ENCODE data around the gene LGALS12. TPM values are rescaled to one million over a fixed set of nuclear protein-coding genes. Genes with fewer than 3 reads are reported as not detected.

The LGALS12 gene
- total RNA-seq, 1 experiment from 2014 or later, result 0.07 TPM

DNA sequence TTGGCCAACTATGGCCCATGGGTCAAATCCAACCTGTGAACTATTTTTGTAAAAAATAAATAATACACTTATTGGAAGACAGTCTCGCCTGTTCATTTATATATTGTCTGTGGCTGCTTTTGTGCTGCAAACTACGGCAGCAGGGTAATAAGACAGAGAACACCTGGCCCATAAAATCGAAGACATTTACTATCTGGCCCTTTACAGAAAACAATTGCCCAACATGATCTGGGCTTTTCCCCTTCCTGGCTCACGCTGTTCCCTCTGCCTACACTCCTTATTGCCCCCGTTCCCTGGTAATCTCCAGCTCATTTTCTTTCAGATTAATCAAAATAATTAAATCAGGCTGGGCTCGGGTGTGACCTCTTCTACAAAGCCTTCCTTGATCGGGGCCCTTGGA, 51.7 kb downstream of the LGALS12 start:
- Histone ChIP-seq H3K4me2 (ENCODE audit: low read length) (no peak overlapping the region), H3K27me3 (ENCODE audit: low read length) (no peaks in the 10 kb centered on the region), H2AFZ (ENCODE audit: low read length) (no peak overlapping the region), H3K27ac (ENCODE audit: low read length) (no peak overlapping the region), H3F3A (ENCODE audit: low read length, unreplicated experiment) (no peaks in the 10 kb centered on the region), H3K9ac (ENCODE audit: low read length) (no peak overlapping the region), H3K36me3 (ENCODE audit: low read depth, low read length) (no peaks in the 10 kb centered on the region), H4K20me1 (ENCODE audit: low read length) (no peaks in the 10 kb centered on the region), H3K4me3 (ENCODE audit: low read length) (no peak overlapping the region), H3K9me3 (ENCODE audit: low read length) (no peaks in the 10 kb centered on the region), H3K4me1 (ENCODE audit: insufficient read depth, low read length) (peaks cover 38% of the 10 kb centered on the region), H3K79me2 (ENCODE audit: low read length) (no peaks in the 10 kb centered on the region), H3K9me2 (replicated peaks; ENCODE audit: low read length) (no peaks in the 10 kb centered on the region)
- DNase-seq (no peak), ATAC-seq (no peak)
- intact Hi-C loops (cut with micrococcal nuclease), result no loop called here
- CTCF ChIA-PET, result no interaction called here
- no peak for TF ChIP-seq EZH2phosphoT487 (IDR thresholded peaks at IDR 0.05; ENCODE audit: borderline replicate concordance, low read length)
- no peak for TF ChIP-seq CTCF (conservative IDR thresholded peaks at IDR 0.05; ENCODE audit: low read depth, low read length)
- no peak for TF ChIP-seq EZH2 (IDR thresholded peaks at IDR 0.05; ENCODE audit: low read length, unreplicated experiment)
- POLR2A ChIA-PET (ENCODE audit: unreplicated experiment), result no interaction called here
- no TSS peak for BruUV-seq (replicated peaks)

DNA sequence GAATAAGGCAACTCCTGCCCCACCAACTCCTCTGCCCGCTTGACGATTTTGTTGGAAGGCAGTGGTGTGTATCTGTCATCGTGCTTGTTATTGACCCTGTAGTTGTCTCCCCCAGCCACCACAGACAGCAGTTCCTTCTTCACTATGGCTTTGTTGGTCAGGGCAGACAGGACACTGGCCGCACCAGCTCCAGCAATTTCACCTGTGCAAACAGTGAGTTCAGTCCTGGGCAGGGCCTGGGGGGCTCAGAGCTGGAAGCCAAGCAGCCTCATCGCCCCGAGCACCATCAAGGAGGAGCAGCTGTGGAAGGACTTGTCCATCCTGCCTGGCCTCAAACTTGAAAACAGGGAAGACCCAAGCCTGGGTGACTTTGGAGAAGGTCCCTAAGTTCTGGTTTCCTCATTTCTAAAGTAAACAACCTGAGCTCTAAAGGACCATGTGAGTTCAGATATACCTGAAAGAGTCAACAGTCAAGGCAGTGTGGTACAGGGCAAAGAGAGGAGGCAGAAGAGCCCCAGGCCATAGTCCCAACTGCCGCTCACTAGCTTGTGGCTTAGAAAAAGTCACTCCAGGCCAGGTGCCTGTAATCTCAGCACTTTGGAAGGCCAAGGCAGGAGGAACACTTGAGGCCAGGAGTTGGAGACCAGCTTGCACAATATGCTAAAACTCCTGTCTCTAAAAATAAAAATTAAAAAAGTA, 52.7 kb downstream of the LGALS12 start:
- no peak for TF ChIP-seq CTCF (conservative IDR thresholded peaks at IDR 0.05; ENCODE audit: low read depth, low read length)
- no peak for TF ChIP-seq EZH2 (IDR thresholded peaks at IDR 0.05; ENCODE audit: low read length, unreplicated experiment)
- TF ChIP-seq EZH2phosphoT487 (IDR thresholded peaks at IDR 0.05; ENCODE audit: borderline replicate concordance, low read length), result no peak
- no TSS peak for BruUV-seq (replicated peaks)
- Histone ChIP-seq H4K20me1 (ENCODE audit: low read length) (no peaks in the 10 kb centered on the region), H3K36me3 (ENCODE audit: low read depth, low read length) (no peaks in the 10 kb centered on the region), H3K9me3 (ENCODE audit: low read length) (no peaks in the 10 kb centered on the region), H3K4me2 (ENCODE audit: low read length) (no peak overlapping the region), H3K4me3 (ENCODE audit: low read length) (no peak overlapping the region), H3F3A (ENCODE audit: low read length, unreplicated experiment) (no peaks in the 10 kb centered on the region), H3K27ac (ENCODE audit: low read length) (no peak overlapping the region), H2AFZ (ENCODE audit: low read length) (no peak overlapping the region), H3K9ac (ENCODE audit: low read length) (no peak overlapping the region), H3K27me3 (ENCODE audit: low read length) (no peaks in the 10 kb centered on the region), H3K79me2 (ENCODE audit: low read length) (no peaks in the 10 kb centered on the region), H3K4me1 (ENCODE audit: insufficient read depth, low read length) (peaks cover 28% of the 10 kb centered on the region), H3K9me2 (replicated peaks; ENCODE audit: low read length) (no peaks in the 10 kb centered on the region)
- DNase-seq, result no peak
- POLR2A ChIA-PET (ENCODE audit: unreplicated experiment), result interaction anchor here (0.7 kb wide), 1 partner anchor 45 kb away, joined by 3 read pairs; no protein-coding TSS in a partner anchor
- no peak for ATAC-seq
- CTCF ChIA-PET, result no interaction called here
- intact Hi-C loops (cut with micrococcal nuclease), result no loop called here
